Fibroblast of upper back skin (primary cell): ENCODE measurements around the gene PTPN4.

Source experiments
- DNase-seq: peaks from one replicate; pipeline ENCODE4 v3.0.0-alpha.2; 2013

Gene PTPN4

GRCh38 chr2:119860924-119861323, 101.2 kb downstream of the PTPN4 start:
- DNase-seq, result no peak

DNA sequence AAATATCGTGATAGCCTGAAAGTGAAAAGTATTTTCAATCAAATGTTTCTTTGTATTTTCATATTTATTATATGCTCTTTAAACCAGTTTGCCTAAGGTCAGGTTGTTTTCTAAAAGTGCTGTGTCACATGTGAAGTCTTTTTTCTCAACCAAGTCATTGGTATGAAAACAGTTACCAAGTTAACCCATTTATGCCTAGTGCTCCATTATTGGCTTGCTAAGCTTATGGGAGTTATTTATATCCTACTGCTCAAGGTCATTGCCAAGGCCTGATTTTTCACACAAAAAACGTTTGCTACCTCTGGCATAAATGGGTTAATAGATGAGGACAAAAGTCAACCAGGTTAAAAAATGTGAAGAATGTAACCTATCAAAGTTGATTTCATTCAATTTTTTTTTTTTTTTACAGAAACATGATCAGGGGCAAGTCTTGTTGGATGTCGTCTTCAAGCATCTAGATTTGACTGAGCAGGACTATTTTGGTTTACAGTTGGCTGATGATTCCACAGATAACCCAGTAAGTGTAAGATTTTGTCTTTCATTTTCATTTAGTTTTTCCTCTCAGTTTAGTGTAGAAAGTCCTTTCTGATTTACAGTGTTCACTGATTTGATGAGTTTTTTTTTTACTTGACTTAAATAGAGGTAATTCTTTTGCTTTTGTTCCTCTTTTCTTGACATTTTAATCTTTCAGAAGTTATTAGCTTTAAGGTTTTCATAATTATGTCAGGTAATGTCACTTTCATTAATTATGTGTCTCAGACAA, 102.6 kb downstream of the PTPN4 start:
- DNase-seq, result no peak

DNA sequence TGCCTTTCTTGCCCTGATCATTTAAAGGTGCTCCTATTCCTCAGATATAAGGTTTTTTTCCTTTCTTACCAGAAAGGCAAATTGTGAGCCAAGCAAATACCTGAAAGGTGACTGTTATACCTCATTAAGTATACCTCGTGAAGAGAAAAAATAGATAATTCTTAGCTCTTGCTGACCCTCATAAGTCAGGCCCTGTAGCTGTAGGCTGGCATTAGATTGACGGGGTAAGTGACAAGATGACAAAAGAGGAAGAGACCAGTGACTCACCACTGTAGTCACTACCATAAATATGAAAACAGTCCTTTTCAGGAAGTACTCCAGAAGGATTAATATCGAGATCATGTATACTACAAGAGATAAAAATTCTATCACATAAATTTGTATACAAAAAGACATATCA, 104.6 kb downstream of the PTPN4 start:
- no peak for DNase-seq

- DNase-seq, result no peak
Measured at GRCh38 chr2:119871725-119872124, 112.0 kb downstream of the PTPN4 start.

DNA sequence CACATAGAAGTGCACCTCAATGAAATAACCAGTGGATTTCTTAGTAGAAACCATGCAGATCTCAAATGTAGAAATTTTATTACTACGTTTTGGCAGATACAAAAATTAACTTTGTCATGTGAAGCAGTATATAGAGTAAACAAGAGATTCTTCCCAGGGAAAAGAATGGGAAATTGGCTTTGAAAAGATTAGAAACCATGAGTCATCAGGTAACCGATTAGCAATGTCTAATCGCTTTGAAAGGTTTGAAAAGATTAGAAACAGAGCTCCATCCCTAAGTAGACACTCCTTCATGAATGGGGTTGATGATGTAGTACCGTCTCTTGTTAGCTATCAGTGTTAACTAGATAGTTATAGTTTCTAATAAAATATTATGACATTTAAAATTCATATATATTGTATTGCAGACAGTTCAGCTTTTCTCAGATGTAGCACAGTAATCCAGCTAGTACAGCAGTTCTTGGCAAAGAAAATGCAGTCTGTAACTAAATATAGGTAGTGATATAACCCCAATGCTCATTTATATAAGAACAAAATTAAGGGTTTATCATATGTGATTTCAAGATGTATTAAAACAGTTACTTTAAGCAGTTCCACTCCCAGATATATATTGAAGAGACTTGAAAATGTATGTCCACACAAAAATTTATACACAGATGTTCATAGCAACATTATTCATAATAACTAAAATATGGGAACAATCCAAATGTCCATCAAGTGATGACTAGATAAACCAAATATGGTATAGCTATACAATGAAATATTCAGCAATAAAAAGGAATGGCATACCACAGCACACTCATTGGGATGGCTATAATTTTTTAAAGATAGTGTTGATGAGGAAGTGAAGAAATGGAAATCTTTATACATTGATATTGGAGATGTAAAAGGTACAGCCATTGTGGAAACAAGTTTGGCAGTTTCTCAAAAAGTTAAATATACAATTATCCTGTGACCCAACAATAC, 113.9 kb downstream of the PTPN4 start:
- DNase-seq, result peak; percentile 51

DNA sequence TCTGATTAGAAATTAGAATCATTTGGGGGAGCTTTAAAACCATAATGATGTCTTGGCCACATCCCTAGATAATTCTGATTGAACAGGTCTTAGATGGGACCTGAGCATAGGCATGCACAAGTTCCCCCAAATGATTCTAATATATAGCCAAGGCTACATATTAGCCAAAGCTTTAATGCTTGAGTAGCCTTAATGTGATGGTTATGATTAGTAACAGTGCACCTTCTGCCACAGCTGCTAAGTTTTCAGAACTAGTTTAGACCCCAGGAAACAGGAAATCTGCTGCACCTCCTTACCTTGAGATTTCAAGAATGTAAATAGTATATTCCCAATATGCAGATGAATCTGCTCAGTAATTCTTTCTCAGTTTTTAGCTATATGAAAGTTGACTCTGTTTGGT, 119.8 kb downstream of the PTPN4 start:
- DNase-seq, result no peak

- peak; percentile 89 for DNase-seq
Measured at GRCh38 chr2:119888680-119889079, 129.0 kb downstream of the PTPN4 start.

DNA sequence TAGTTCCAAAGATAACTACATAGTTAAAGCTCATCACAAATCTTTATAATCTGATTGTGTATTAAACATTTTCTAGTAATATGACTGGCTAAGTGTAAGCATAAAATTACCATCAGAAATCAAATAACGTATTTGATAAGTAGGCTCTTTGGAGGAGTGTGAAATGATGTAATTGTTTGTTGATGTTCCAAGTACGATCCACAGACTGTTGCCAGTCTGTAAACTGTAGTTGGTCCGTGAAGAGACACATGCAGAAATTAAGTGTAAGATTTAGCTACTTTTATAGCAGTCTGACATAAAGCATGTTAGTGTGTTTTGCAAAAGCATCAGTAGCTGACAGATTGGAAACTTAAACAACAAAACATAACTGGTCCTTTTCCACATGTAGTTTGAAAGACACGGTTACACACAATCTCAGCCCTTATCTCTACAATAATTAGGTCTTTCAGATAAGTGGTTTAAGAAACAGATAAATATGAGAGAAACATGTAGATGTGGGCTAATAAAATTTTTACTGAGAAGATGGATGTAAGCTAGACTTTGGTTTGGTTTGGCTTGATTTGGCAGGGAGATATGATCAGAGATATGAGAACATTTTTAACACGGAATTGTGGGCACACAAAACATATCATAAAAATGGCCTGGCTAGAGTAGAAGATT, 138.1 kb downstream of the PTPN4 start:
- no peak for DNase-seq

- no peak for DNase-seq
Measured at GRCh38 chr2:119901013-119901412, 141.3 kb downstream of the PTPN4 start.

- no peak for DNase-seq
Measured at GRCh38 chr2:119910566-119910965, 150.8 kb downstream of the PTPN4 start.

- no peak for DNase-seq
Measured at GRCh38 chr2:119914266-119914665, 154.5 kb downstream of the PTPN4 start.

GRCh38 chr2:119921825-119922224, 162.1 kb downstream of the PTPN4 start:
- DNase-seq, result no peak

DNA sequence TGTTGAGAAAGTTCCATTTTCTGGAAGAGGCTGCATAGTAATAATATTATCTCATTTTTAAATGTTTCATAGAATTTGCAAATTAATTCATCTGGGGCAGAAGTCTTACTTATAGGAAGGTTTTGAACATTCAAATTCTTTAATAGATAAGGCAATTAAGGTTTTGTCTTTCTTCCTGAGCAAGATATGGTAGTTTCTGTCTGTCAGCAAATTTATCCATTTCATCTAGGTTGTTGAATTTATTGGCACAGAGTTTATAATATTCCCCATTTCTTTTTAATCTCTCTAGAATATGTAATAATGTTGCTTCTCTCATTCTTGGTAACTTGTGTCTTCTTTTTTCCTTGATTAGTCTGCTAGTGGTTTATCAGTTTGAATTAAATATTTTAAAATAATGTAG, 163.0 kb downstream of the PTPN4 start:
- no peak for DNase-seq

GRCh38 chr2:119929537-119929936, 169.8 kb downstream of the PTPN4 start:
- no peak for DNase-seq

GRCh38 chr2:119932809-119933208, 173.1 kb downstream of the PTPN4 start:
- DNase-seq, result no peak

- no peak for DNase-seq
Measured at GRCh38 chr2:119934319-119934718, 174.6 kb downstream of the PTPN4 start.

GRCh38 chr2:119937680-119938079, 178.0 kb downstream of the PTPN4 start:
- DNase-seq, result no peak

- DNase-seq, result no peak
Measured at GRCh38 chr2:119939915-119940314, 180.2 kb downstream of the PTPN4 start.

GRCh38 chr2:119940856-119941255, 181.1 kb downstream of the PTPN4 start:
- DNase-seq, result no peak

- DNase-seq, result no peak
Measured at GRCh38 chr2:119941388-119941787, 181.7 kb downstream of the PTPN4 start.

DNA sequence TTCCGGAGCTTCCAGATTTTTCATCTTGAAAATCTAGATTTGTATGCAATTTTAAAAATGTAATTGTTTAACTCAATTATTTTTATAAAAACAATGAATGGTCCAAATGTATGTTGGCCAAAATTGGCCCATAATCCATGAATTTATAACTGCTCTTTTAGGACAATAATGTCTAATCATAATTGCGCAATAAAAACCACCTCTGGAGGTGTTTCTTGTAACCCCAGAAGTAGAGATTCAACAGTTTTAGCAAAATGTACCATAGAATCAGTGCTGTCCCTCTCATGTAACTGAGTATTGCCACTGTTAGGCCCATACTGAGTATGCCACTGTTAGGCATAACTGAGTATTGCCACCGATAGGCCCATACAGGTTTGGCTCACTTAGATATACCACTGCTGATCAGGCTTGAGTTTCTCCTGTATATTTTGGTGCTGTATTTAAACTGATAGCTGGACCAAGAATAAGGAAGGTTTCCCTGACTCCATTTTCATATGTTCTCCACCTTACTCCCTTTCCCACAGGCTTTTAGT, 182.3 kb downstream of the PTPN4 start:
- DNase-seq, result no peak

GRCh38 chr2:119943058-119943457, 183.3 kb downstream of the PTPN4 start:
- no peak for DNase-seq

DNA sequence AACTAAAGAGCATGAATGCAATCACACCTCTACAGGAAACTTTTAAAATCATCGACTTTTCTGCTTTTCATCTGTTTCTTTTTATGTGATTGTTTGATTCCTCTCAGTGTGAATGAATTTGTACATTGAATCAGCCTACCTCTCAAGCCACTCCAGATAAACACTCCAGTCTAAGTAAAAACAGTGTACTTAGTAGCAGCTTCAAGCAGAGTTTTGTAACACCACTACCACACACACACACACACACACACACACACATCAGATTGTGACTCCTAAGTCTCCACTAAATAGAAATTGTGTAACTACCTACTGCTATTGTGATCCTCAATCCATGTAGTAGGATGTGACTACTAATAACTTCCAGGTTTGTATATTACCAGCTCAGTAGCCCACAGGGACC, 187.8 kb downstream of the PTPN4 start:
- DNase-seq, result no peak
